Activated CD4-positive, CD25-positive, alpha-beta regulatory T cell treated with anti-CD3 and anti-CD28 coated beads, Interleukin-2, amount 50 U/mL, for 16 hours (primary cell): Measurements from ENCODE around the gene DIS3L.
"Not testable (repeated sequence)": the region's sequence is repeated elsewhere in the genome, so short reads cannot be mapped to it uniquely, and the experiment has no call there.

Experiments used
- DNase-seq: peaks from one replicate; pipeline ENCODE4 v3.0.0-alpha.2; 2020; ENCODE audit warnings: low read depth, low spot score

DIS3L gene

DNA sequence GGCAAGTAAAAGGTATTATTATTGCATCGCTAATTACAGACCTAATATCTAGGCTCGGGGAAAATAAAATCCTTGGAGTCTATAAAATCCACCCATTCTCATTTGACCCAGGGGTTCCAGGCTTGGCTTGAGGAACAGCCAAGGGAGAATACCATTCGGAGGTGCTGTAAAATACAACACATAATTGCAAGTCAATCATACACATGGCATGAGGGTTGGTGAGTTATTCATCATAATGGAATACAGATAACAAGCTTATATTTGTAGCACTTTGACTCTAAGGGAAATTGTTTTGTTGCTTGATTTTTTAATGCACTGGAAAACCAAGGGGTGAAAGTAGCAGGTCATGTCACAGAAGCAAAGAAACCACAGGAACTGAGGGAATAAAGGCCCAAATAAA is 16.8 kb upstream of the DIS3L start:
- DNase-seq = no peak

- DNase-seq = no peak
Measured at GRCh38 chr15:66278056-66278455, 15.3 kb upstream of the DIS3L start.

- no peak for DNase-seq
Measured at GRCh38 chr15:66278671-66279070, 14.7 kb upstream of the DIS3L start.

DNA sequence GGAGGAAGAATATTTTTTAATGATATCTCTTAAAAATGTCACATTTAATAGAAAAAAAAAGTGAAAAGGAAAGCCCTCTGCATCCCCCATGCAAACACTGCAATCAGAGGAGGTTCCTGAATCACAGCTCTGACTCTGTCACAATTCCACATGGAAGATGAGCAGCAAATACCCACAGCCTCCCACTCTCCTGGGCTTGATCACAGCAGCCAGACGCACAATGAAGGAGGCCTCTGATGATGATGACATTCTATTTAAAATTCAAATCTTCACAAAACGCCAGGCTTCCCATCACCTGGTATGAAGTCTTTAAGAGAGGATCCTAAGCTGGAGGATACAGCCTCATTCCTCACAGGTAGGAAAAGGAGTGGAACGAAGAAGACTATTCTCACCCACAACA is 9.1 kb upstream of the DIS3L start:
- no peak for DNase-seq

GRCh38 chr15:66285533-66286280 is 7.7 kb upstream of the DIS3L start:
- DNase-seq = no peak

GRCh38 chr15:66287461-66288057 is 5.8 kb upstream of the DIS3L start:
- DNase-seq = no peak

- DNase-seq = no peak
Measured at GRCh38 chr15:66288093-66288492, 5.3 kb upstream of the DIS3L start.

DNA sequence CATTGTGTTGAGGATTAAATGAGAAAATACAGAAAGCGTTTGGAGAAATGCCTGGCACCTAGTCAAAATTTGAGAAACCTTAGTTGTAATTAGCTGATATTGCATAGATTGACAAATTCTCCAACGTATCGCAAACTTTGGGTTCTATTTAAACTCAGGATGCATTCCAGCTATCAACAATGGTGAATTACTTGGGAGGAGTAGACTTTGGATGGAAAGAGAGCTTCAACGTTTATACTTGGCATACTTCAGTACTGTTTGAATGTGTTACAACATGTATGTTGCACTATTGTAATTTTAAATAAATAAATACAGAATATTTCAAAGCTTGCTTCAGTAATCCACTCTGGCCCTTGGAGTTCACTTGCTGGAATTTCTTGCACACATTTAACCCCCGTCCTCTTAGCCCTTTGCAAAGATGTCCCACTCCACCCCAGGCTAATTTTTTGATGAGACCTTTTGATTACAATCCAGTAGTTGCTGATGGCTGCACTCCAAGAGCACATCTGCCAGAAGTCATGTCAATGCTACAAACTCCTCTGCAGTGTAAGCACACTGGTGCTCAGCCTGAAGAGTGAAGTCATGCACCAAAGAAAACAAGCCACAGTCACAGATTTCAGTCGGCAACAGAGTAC is 4.7 kb upstream of the DIS3L start:
- no peak for DNase-seq

DNA sequence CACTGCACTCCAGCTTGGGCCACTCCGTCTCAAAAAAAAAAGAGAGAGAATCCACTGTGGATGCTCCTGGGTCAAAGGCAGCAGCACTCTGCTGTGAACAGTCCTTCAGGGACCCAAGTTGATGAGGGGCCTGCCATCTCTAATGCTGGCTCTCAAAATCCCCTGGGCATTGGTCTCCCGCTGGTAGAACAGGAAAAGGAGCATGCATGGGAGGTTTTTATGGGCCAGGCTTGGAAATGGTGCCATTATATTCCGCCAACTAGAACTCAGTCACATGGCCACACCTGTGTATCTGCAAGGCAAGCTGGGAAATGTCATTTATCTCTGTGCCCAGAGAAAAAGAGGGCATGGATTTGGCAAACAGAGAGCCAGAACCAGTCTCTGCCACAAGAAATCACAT is 3.4 kb upstream of the DIS3L start:
- no peak for DNase-seq

- no peak for DNase-seq
Measured at GRCh38 chr15:66290518-66290917, 2.9 kb upstream of the DIS3L start.

- no peak for DNase-seq
Measured at GRCh38 chr15:66291816-66292570, 1.4 kb upstream of the DIS3L start.

GRCh38 chr15:66292571-66293418 is 573 bp upstream of the DIS3L start:
- DNase-seq = no peak

GRCh38 chr15:66294157-66294931 is 976 bp downstream of the DIS3L start:
- no peak for DNase-seq

- DNase-seq = no peak
Measured at GRCh38 chr15:66294932-66295235, 1.5 kb downstream of the DIS3L start.

DNA sequence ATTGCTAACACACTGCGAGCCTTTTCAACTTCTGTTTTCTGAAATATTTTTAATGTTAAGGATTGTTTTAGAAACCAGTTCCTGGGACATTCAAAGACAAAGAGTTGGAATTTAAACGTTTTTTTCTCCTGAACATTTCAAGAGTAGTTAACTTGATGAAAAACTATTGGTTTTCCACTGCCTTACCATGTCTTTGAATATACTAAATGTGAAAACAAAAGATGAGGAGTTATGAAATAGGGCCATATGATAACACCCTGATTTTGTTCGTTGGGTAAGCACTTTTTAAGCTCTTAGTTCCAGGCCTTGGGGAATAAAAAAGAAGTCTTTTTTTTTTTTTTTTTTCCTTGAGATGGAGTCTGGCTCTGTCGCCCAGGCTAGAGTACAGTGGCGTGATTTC is 2.8 kb downstream of the DIS3L start:
- no peak for DNase-seq

GRCh38 chr15:66298803-66299251 is 5.5 kb downstream of the DIS3L start:
- DNase-seq = no peak

DNA sequence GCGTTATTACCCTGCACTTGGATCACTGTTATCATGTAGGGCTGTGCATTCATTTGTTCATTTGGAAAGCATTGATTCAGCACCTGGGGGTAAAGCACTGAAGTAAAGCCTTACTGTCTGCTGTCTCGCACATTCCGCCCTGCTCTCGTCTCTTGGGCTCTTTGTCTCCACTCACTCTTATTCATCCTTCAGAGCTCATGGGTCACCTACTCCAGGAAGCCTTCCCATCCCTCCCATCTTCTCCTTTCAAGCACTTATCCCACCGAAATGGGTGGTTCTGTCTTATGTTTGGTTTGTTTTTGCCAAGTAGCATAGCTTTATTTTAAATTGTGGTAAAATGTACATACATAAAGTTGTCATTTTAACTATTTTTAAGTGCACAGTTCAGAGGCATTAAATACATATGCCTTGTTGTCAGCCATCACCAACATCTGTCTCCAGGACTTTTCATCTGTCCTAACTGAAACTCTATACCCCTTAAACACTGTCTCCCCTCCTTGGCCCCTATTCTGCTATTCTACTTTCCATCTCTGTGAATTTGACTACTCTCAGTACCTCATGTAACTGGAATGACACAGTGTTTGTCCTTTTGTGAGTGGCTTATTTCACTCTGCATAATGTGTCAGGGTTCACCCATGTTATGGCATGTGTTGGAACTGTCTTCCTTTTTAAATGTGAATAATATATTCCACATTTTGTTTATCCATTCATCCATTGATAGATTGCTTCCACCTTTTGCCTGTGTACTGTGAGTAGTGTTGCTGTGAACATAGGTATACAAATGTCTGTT is 9.3 kb downstream of the DIS3L start:
- DNase-seq = no peak

- not testable (repeated sequence) for DNase-seq
Measured at GRCh38 chr15:66304425-66304824, 11.1 kb downstream of the DIS3L start.

DNA sequence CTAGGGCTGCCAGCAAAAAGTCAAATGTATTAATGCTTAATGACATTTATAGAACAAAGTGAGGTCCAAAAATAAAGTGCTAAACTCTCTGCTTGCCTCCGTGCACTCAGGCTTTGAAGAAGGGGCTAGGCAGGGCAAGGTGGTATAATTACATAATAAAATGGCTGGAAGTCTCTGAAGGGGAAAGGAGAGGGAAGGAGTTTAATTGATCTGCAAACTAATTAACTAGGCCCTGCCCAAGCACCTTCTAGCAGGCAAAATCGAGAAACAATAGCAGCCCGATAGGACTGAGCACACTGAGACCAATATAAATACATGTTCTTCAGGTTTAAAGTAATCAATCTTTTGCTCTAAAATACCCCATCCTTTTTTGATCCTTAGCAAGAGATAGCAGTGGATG is 13.0 kb downstream of the DIS3L start:
- no peak for DNase-seq

- DNase-seq = no peak
Measured at GRCh38 chr15:66308531-66308930, 15.2 kb downstream of the DIS3L start.
